Kidney (tissue), 14 donors: ENCODE measurements around the gene MBD4. TPM values are rescaled to one million over a fixed set of nuclear protein-coding genes. Genes with fewer than 3 reads are reported as not detected.

Source experiments
- DNase-seq, 5 donors: peaks; one replicate each; pipeline ENCODE4 v3.0.0-alpha.2; 2013 to 2020
- FAIRE-seq: peaks from 2 replicates; lab custom pipeline; 2012; peaks lifted over from hg19 to GRCh38; lab: Jason Lieb, UNC
- H3K27ac ChIP-seq, 2 donors: one replicate each; pipeline ENCODE4 v1.7.0; 2013; ENCODE audit warnings: low read depth in 2 of 2, low read length in 2 of 2, inconsistent platforms in 1 of 2
- H3K27me3 ChIP-seq: one replicate; pipeline ENCODE4 v1.7.1; 2013; ENCODE audit warnings: low read length, inconsistent platforms; ENCODE audit not compliant: control insufficient read depth, insufficient read depth
- H3K36me3 ChIP-seq, 3 donors: one replicate each; pipeline versions ENCODE4 v1.7.0 to v1.7.1; 2013; ENCODE audit warnings: low read length in 3 of 3, control low read depth in 1 of 3, inconsistent platforms in 1 of 3; ENCODE audit not compliant: insufficient read depth in 3 of 3, control insufficient read depth in 2 of 3
- H3K4me1 ChIP-seq, 3 donors: one replicate each; pipeline versions ENCODE4 v1.7.0 to v1.7.1; 2013; ENCODE audit warnings: low read length in 3 of 3, inconsistent platforms in 1 of 3, low read depth in 1 of 3; ENCODE audit not compliant: control insufficient read depth in 2 of 3, insufficient read depth in 2 of 3
- H3K4me3 ChIP-seq, 3 donors: one replicate each; pipeline versions ENCODE4 v1.7.0 to v1.8.1; 2013; ENCODE audit warnings: low read length in 3 of 3, control low read depth in 1 of 3, inconsistent platforms in 1 of 3
- H3K9ac ChIP-seq, 3 donors: one replicate each; pipeline versions ENCODE4 v1.7.0 to v1.7.1; 2013; ENCODE audit warnings: low read length in 3 of 3, control low read depth in 1 of 3, inconsistent platforms in 1 of 3
- H3K9me3 ChIP-seq, 3 donors: one replicate each; pipeline versions ENCODE4 v1.7.0 to v1.7.1; 2013; ENCODE audit warnings: low read length in 3 of 3, control low read depth in 1 of 3, inconsistent platforms in 1 of 3; ENCODE audit not compliant: control insufficient read depth in 2 of 3, insufficient read depth in 1 of 3
- intact Hi-C: fragments of 100-400 bp; cut with DNase I; formaldehyde crosslinking; loops from one replicate; pipeline ENCODE4 v1.11.1; 2022
- polyA plus RNA-seq: library from polyadenylated mRNA; stranded (reverse); fragments of 350-450 nt; fragmentation: Illumina TruSeq; extraction: RNeasy Lipid Tissue Mini Kit (QIAGEN cat#74804); gene quantifications from one replicate; pipeline ENCODE4 v1.2.3, GENCODE V29; 2014; ENCODE audit warnings: low read depth, low replicate concordance; ENCODE audit not compliant: insufficient read depth
- total RNA-seq: library from RNA; stranded (reverse); fragmentation: NEBNext Ultra II Directional; extraction: Animal tissue kit (Norgen Biotek cat#: 25700); gene quantifications from one replicate; pipeline ENCODE4 v1.2.1, GENCODE V29; 2021
- TF ChIP-seq, protein P1 (sequence below): IDR thresholded peaks from 3 replicates; pipeline ENCODE4 v1.5.1; 2012; ENCODE audit warnings: mild to moderate bottlenecking, moderate library complexity, borderline replicate concordance; ENCODE audit not compliant: insufficient read depth; ENCODE audit errors: extremely low read depth
- donor health status: control.
- donor health status: control.
- donor health status: control.
- donor health status: control.
- donor health status: control.
- donor health status: DM: yes; HTN: yes; CAD: no.
- donor health status: Normal renal cell carcinoma (clear cell type).

MBD4 gene
- total and polyA plus RNA-seq, 2 donors from 2014 or later = 25.4 to 35.1 TPM

DNA sequence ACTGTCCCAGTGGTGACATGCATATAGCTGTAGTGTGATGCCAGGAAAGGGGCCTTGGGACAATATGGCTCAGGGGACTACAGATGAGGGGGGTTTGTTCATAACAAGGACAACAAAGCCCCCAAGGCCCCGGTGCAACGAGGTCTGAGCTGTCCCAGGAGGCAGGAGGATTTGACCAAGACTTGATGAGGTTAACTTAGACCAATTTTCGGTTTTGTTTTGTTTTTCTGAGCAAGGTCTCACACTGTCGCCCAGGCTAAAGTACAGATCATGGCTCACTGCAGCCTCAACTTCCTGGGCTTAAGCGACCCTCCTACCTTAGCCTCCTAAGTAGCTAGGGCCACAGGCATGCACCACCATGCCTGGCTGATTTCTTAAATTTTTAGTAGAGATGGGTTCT lies 35.1 kb downstream of the MBD4 start:
- H3K4me1 ChIP-seq = no peaks in the 10 kb centered on the region
- H3K36me3 ChIP-seq = no peaks in the 10 kb centered on the region
- DNase-seq (no peak), FAIRE-seq (no peak)
- H3K4me3 ChIP-seq = no peak overlapping the region
- no peak overlapping the region for H3K9ac ChIP-seq
- H3K27me3 ChIP-seq = no peaks in the 10 kb centered on the region
- H3K9me3 ChIP-seq = no peaks in the 10 kb centered on the region
- TF ChIP-seq, protein P1, sequence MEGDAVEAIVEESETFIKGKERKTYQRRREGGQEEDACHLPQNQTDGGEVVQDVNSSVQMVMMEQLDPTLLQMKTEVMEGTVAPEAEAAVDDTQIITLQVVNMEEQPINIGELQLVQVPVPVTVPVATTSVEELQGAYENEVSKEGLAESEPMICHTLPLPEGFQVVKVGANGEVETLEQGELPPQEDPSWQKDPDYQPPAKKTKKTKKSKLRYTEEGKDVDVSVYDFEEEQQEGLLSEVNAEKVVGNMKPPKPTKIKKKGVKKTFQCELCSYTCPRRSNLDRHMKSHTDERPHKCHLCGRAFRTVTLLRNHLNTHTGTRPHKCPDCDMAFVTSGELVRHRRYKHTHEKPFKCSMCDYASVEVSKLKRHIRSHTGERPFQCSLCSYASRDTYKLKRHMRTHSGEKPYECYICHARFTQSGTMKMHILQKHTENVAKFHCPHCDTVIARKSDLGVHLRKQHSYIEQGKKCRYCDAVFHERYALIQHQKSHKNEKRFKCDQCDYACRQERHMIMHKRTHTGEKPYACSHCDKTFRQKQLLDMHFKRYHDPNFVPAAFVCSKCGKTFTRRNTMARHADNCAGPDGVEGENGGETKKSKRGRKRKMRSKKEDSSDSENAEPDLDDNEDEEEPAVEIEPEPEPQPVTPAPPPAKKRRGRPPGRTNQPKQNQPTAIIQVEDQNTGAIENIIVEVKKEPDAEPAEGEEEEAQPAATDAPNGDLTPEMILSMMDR = no peak
- intact Hi-C loops = no loop called here
- H3K27ac ChIP-seq = no peak overlapping the region

DNA sequence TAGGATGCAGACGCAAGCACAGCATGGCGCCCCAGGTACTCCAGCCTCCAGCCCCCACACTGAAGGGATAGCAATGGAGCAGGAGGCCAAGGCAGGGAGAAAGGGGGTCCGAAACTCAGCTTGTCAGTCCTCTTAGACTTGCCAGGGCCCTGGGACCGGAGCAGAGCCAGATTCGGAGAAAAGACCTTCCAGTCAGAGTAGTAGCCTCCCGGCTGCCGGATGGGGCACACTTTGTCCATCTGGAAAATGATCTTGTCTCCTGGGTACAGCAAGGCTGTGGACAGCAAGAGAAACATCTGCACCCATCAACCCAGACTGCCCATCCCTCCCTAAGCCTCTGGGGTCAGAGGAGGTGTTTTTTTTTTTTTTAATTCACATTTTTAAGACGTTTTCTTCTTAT lies 35.6 kb downstream of the MBD4 start:
- Histone ChIP-seq H3K36me3 (no peaks in the 10 kb centered on the region), H3K9ac (no peak overlapping the region), H3K4me1 (no peaks in the 10 kb centered on the region), H3K27ac (no peak overlapping the region), H3K27me3 (no peaks in the 10 kb centered on the region), H3K4me3 (no peak overlapping the region), H3K9me3 (no peaks in the 10 kb centered on the region)
- TF ChIP-seq, protein P1 = no peak
- no peak for FAIRE-seq
- intact Hi-C loops = no loop called here
- DNase-seq = no peak

DNA sequence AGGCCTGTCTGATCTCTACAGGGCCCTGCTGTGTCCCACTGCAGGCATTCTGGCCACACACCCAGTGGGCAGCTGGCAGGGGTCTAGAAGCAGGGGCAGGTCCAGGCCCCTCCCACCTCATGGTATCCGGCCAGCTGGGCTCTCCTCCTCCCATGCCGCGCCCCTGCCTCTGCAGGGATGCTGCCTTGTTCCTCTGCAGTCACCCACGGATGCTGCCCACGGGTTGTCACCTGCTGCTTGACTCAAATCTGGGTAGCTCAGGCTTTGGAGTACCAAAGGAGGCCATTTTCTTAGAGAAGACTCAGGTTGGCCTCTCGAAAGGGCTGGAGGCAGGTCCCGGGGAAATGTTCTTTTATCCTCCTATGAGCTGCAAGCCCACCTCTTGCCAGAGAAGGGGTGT lies 36.3 kb downstream of the MBD4 start:
- Histone ChIP-seq H3K4me3 (no peak overlapping the region), H3K36me3 (no peaks in the 10 kb centered on the region), H3K27ac (no peak overlapping the region), H3K27me3 (no peaks in the 10 kb centered on the region), H3K4me1 (peaks cover 0 to 1% (median 0%) of the 10 kb centered on the region in 3 donors), H3K9me3 (no peaks in the 10 kb centered on the region), H3K9ac (no peak overlapping the region)
- DNase-seq (no peak), FAIRE-seq (no peak)
- TF ChIP-seq, protein P1 = no peak
- intact Hi-C loops = no loop called here

DNA sequence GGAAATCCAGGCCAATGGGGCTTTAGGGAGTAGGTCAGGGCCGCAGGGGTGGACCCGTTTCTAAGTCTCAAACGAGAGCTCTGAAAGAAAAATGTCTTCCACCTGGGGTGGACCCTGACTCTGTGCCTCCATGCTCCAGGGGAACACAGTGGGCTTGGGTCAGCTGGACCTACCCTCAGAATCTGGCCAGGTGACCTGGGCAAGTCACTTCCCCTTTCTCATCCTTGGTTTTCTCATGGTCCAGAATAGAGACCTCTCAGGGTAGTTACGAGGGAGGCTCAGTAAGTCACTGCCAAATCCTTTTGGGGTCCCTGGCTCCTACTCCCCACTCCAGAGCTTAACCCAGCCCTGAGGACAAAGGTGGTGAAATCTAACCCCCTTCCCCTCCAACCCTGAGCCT lies 37.1 kb downstream of the MBD4 start:
- H3K4me3 ChIP-seq = no peak overlapping the region
- DNase-seq = no peak
- no peak for FAIRE-seq
- H3K36me3 ChIP-seq = no peaks in the 10 kb centered on the region
- no peak overlapping the region for H3K27ac ChIP-seq
- H3K4me1 ChIP-seq = peaks cover 0 to 6% (median under 1%) of the 10 kb centered on the region in 3 donors
- no peaks in the 10 kb centered on the region for H3K27me3 ChIP-seq
- TF ChIP-seq, protein P1 = no peak
- intact Hi-C loops = no loop called here
- H3K9me3 ChIP-seq = no peaks in the 10 kb centered on the region
- H3K9ac ChIP-seq = no peak overlapping the region
